ENCODE results near the gene TGFB3.
A peak's percentile ranks its signal among the peaks of the same experiment; 100 is the strongest.

TGFB3 gene

GRCh38 chr14:75984674-75985073 lies 2.9 kb upstream of the TGFB3 start:
- H3K4me3 ChIP-seq = no peak overlapping the region; the same call in 1 of the 2 replicates
- H3K36me3 ChIP-seq (ENCODE audit: insufficient read depth, low read length) = no peaks in the 10 kb centered on the region; the same call in 1 of the 2 replicates
- DNase-seq (ENCODE audit: low read depth, low spot score) = no peak
- TF ChIP-seq POLR2AphosphoS5 (IDR thresholded peaks at IDR 0.05; ENCODE audit: borderline replicate concordance, low read depth, low read length) = no peak
- no peak for TF ChIP-seq EZH2 (IDR thresholded peaks at IDR 0.05)
- no peak for TF ChIP-seq FOXP2 (optimal IDR thresholded peaks at IDR 0.05; ENCODE audit: control extremely low read depth, extremely low read length, insufficient read depth)
- H3K9me3 ChIP-seq (ENCODE audit: low read depth, low read length) = no peaks in the 10 kb centered on the region
- no peak overlapping the region for H3K9ac ChIP-seq (ENCODE audit: insufficient read length)
- peak overlapping the region; percentile 70 for H3K27ac ChIP-seq

- DNase-seq (ENCODE audit: low read depth, low spot score) = no peak
- Histone ChIP-seq H3K9ac (ENCODE audit: insufficient read length) (no peak overlapping the region), H3K9me3 (ENCODE audit: low read depth, low read length) (no peaks in the 10 kb centered on the region), H3K4me3 (peak overlapping the region; percentile 94), H3K36me3 (ENCODE audit: insufficient read depth, low read length) (no peaks in the 10 kb centered on the region), H3K27ac (peak overlapping the region; percentile 64; the same call in 1 of the 2 replicates)
- TF ChIP-seq EZH2 (IDR thresholded peaks at IDR 0.05) = no peak
- TF ChIP-seq POLR2AphosphoS5 (IDR thresholded peaks at IDR 0.05; ENCODE audit: borderline replicate concordance, low read depth, low read length) = no peak
- TF ChIP-seq FOXP2 (optimal IDR thresholded peaks at IDR 0.05; ENCODE audit: control extremely low read depth, extremely low read length, insufficient read depth) = no peak
Observed at GRCh38 chr14:75983019-75983358, 1.2 kb upstream of the TGFB3 start.

GRCh38 chr14:75982266-75983018 lies 647 bp upstream of the TGFB3 start:
- peak; percentile 85 for TF ChIP-seq FOXP2 (optimal IDR thresholded peaks at IDR 0.05; ENCODE audit: control extremely low read depth, extremely low read length, insufficient read depth)
- TF ChIP-seq POLR2AphosphoS5 (IDR thresholded peaks at IDR 0.05; ENCODE audit: borderline replicate concordance, low read depth, low read length) = peak; percentile 60; the same call in 1 of the 2 replicates
- no peak for TF ChIP-seq EZH2 (IDR thresholded peaks at IDR 0.05)
- H3K36me3 ChIP-seq (ENCODE audit: insufficient read depth, low read length) = no peaks in the 10 kb centered on the region
- H3K4me3 ChIP-seq = peak overlapping the region; percentile 94
- DNase-seq (ENCODE audit: low read depth, low spot score) = no peak
- H3K9me3 ChIP-seq (ENCODE audit: low read depth, low read length) = no peaks in the 10 kb centered on the region
- peak overlapping the region; percentile 93 for H3K9ac ChIP-seq (ENCODE audit: insufficient read length)
- peak overlapping the region; percentile 94 for H3K27ac ChIP-seq

- peak overlapping the region; percentile 93 for H3K9ac ChIP-seq (ENCODE audit: insufficient read length)
- no peaks in the 10 kb centered on the region for H3K9me3 ChIP-seq (ENCODE audit: low read depth, low read length)
- no peak for DNase-seq (ENCODE audit: low read depth, low spot score)
- no peaks in the 10 kb centered on the region for H3K36me3 ChIP-seq (ENCODE audit: insufficient read depth, low read length)
- peak overlapping the region; percentile 94 for H3K4me3 ChIP-seq
- TF ChIP-seq EZH2 (IDR thresholded peaks at IDR 0.05) = no peak
- no peak; the same call in 1 of the 2 replicates for TF ChIP-seq POLR2AphosphoS5 (IDR thresholded peaks at IDR 0.05; ENCODE audit: borderline replicate concordance, low read depth, low read length)
- TF ChIP-seq FOXP2 (optimal IDR thresholded peaks at IDR 0.05; ENCODE audit: control extremely low read depth, extremely low read length, insufficient read depth) = no peak
- H3K27ac ChIP-seq = no peak overlapping the region
Observed at GRCh38 chr14:75980856-75981255, 939 bp downstream of the TGFB3 start.

- TF ChIP-seq EZH2 (IDR thresholded peaks at IDR 0.05) (no peak), POLR2AphosphoS5 (IDR thresholded peaks at IDR 0.05; ENCODE audit: borderline replicate concordance, low read depth, low read length) (no peak), FOXP2 (optimal IDR thresholded peaks at IDR 0.05; ENCODE audit: control extremely low read depth, extremely low read length, insufficient read depth) (no peak)
- Histone ChIP-seq H3K9ac (ENCODE audit: insufficient read length) (peak overlapping the region; percentile 93), H3K4me3 (peak overlapping the region; percentile 94), H3K27ac (no peak overlapping the region), H3K9me3 (ENCODE audit: low read depth, low read length) (no peaks in the 10 kb centered on the region), H3K36me3 (ENCODE audit: insufficient read depth, low read length) (no peaks in the 10 kb centered on the region)
- no peak for DNase-seq (ENCODE audit: low read depth, low spot score)
Observed at GRCh38 chr14:75979648-75980565, 1.9 kb downstream of the TGFB3 start.

GRCh38 chr14:75979071-75979571 lies 2.7 kb downstream of the TGFB3 start:
- Histone ChIP-seq H3K27ac (no peak overlapping the region), H3K9ac (ENCODE audit: insufficient read length) (peak overlapping the region; percentile 93), H3K36me3 (ENCODE audit: insufficient read depth, low read length) (no peaks in the 10 kb centered on the region), H3K9me3 (ENCODE audit: low read depth, low read length) (no peaks in the 10 kb centered on the region), H3K4me3 (peak overlapping the region; percentile 94)
- TF ChIP-seq EZH2 (IDR thresholded peaks at IDR 0.05) = no peak
- no peak for TF ChIP-seq FOXP2 (optimal IDR thresholded peaks at IDR 0.05; ENCODE audit: control extremely low read depth, extremely low read length, insufficient read depth)
- TF ChIP-seq POLR2AphosphoS5 (IDR thresholded peaks at IDR 0.05; ENCODE audit: borderline replicate concordance, low read depth, low read length) = no peak
- DNase-seq (ENCODE audit: low read depth, low spot score) = no peak

- TF ChIP-seq POLR2AphosphoS5 (IDR thresholded peaks at IDR 0.05; ENCODE audit: borderline replicate concordance, low read depth, low read length) (no peak), FOXP2 (optimal IDR thresholded peaks at IDR 0.05; ENCODE audit: control extremely low read depth, extremely low read length, insufficient read depth) (no peak), EZH2 (IDR thresholded peaks at IDR 0.05) (no peak)
- no peak for DNase-seq (ENCODE audit: low read depth, low spot score)
- H3K27ac ChIP-seq = no peak overlapping the region
- H3K9ac ChIP-seq (ENCODE audit: insufficient read length) = no peak overlapping the region
- 0 out of 2 replicates have a peak overlapping the region, but pooled peaks have one; percentile 25 for H3K4me3 ChIP-seq
- H3K36me3 ChIP-seq (ENCODE audit: insufficient read depth, low read length) = no peaks in the 10 kb centered on the region
- H3K9me3 ChIP-seq (ENCODE audit: low read depth, low read length) = no peaks in the 10 kb centered on the region
Observed at GRCh38 chr14:75978249-75978731, 3.5 kb downstream of the TGFB3 start.

GRCh38 chr14:75977582-75977943 lies 4.2 kb downstream of the TGFB3 start:
- H3K9me3 ChIP-seq (ENCODE audit: low read depth, low read length) = no peaks in the 10 kb centered on the region
- H3K9ac ChIP-seq (ENCODE audit: insufficient read length) = no peak overlapping the region
- TF ChIP-seq FOXP2 (optimal IDR thresholded peaks at IDR 0.05; ENCODE audit: control extremely low read depth, extremely low read length, insufficient read depth) = no peak
- no peak for TF ChIP-seq EZH2 (IDR thresholded peaks at IDR 0.05)
- TF ChIP-seq POLR2AphosphoS5 (IDR thresholded peaks at IDR 0.05; ENCODE audit: borderline replicate concordance, low read depth, low read length) = no peak
- no peak for DNase-seq (ENCODE audit: low read depth, low spot score)
- peak overlapping the region; percentile 25 for H3K4me3 ChIP-seq
- H3K27ac ChIP-seq = no peak overlapping the region
- no peaks in the 10 kb centered on the region for H3K36me3 ChIP-seq (ENCODE audit: insufficient read depth, low read length)
